Activated CD4-positive, alpha-beta T cell treated with anti-CD3 and anti-CD28 coated beads, Interleukin-10, Interleukin-2, amounts not matched to agents 100 ng/mL and 50 ng/mL, durations not matched to agents 16 hours and 8 hours (primary cell): ENCODE data around the gene CSTF3.
"Not testable (repeated sequence)": the region's sequence is repeated elsewhere in the genome, so short reads cannot be mapped to it uniquely, and the experiment has no call there.

Experiments
- DNase-seq: peaks from one replicate; pipeline ENCODE4 v3.0.0-alpha.2; 2020

CSTF3 gene

GRCh38 chr11:33072465-33072864 lies 88.8 kb downstream of the CSTF3 start:
- DNase-seq, result no peak

GRCh38 chr11:33068611-33069340 lies 92.5 kb downstream of the CSTF3 start:
- no peak for DNase-seq

GRCh38 chr11:33067294-33067693 lies 94.0 kb downstream of the CSTF3 start:
- DNase-seq, result no peak

- peak; percentile 78 for DNase-seq
Observed at GRCh38 chr11:33065445-33066178, 95.7 kb downstream of the CSTF3 start.

- no peak for DNase-seq
Observed at GRCh38 chr11:33064866-33065265, 96.4 kb downstream of the CSTF3 start.

GRCh38 chr11:33064033-33064825 lies 97.1 kb downstream of the CSTF3 start:
- no peak for DNase-seq

GRCh38 chr11:33063326-33063881 lies 97.9 kb downstream of the CSTF3 start:
- peak; percentile 84 for DNase-seq

- no peak for DNase-seq
Observed at GRCh38 chr11:33062137-33062536, 99.1 kb downstream of the CSTF3 start.

- DNase-seq, result no peak
Observed at GRCh38 chr11:33060271-33060670, 101.0 kb downstream of the CSTF3 start.

- DNase-seq, result no peak
Observed at GRCh38 chr11:33059331-33060007, 101.8 kb downstream of the CSTF3 start.

- no peak for DNase-seq
Observed at GRCh38 chr11:33057284-33057683, 104.0 kb downstream of the CSTF3 start.

GRCh38 chr11:33055375-33055774 lies 105.9 kb downstream of the CSTF3 start:
- no peak for DNase-seq

GRCh38 chr11:33052231-33052630 lies 109.0 kb downstream of the CSTF3 start:
- DNase-seq, result no peak

GRCh38 chr11:33049565-33050408 lies 111.5 kb downstream of the CSTF3 start:
- DNase-seq, result not testable (repeated sequence)

- not testable (repeated sequence) for DNase-seq
Observed at GRCh38 chr11:33048701-33049100, 112.6 kb downstream of the CSTF3 start.

GRCh38 chr11:33045551-33046255 lies 115.6 kb downstream of the CSTF3 start:
- no peak for DNase-seq

GRCh38 chr11:33044285-33044756 lies 117.0 kb downstream of the CSTF3 start:
- DNase-seq, result no peak

GRCh38 chr11:33043221-33043830 lies 118.0 kb downstream of the CSTF3 start:
- peak; percentile 60 for DNase-seq

- no peak for DNase-seq
Observed at GRCh38 chr11:33040862-33041453, 120.3 kb downstream of the CSTF3 start.
